GM12874 (cell line): ENCODE data around the gene EDC4.

Experiments
- TF ChIP-seq, protein P1 (sequence below): IDR thresholded peaks from 2 replicates; pipeline ENCODE4 v1.5.1; 2011; ENCODE audit warnings: low read depth, mild to moderate bottlenecking, control low read depth, low read length, moderate library complexity; ENCODE audit not compliant: insufficient read depth

EDC4 gene

DNA sequence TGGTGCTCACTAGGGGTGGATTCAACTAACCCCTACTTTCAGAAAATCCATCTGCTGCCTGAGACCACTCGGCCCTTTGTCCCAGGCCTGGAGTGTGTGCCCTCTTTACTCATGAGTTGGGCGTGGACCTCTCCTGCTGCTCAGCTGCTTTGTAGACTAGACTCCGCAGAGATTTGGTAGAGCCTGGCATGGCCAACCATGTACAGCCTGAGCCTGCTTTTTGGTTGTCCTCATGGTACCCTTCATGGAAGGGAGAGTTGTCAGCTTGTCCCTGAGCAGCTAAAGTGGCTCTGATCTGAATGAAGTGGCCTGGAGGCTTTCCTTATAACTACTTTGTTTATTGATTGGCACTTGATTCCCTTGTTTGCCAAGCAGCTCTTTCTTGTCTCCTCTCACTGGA lies 1.5 kb downstream of the EDC4 start:
- TF ChIP-seq, protein P1, sequence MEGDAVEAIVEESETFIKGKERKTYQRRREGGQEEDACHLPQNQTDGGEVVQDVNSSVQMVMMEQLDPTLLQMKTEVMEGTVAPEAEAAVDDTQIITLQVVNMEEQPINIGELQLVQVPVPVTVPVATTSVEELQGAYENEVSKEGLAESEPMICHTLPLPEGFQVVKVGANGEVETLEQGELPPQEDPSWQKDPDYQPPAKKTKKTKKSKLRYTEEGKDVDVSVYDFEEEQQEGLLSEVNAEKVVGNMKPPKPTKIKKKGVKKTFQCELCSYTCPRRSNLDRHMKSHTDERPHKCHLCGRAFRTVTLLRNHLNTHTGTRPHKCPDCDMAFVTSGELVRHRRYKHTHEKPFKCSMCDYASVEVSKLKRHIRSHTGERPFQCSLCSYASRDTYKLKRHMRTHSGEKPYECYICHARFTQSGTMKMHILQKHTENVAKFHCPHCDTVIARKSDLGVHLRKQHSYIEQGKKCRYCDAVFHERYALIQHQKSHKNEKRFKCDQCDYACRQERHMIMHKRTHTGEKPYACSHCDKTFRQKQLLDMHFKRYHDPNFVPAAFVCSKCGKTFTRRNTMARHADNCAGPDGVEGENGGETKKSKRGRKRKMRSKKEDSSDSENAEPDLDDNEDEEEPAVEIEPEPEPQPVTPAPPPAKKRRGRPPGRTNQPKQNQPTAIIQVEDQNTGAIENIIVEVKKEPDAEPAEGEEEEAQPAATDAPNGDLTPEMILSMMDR, result no peak

DNA sequence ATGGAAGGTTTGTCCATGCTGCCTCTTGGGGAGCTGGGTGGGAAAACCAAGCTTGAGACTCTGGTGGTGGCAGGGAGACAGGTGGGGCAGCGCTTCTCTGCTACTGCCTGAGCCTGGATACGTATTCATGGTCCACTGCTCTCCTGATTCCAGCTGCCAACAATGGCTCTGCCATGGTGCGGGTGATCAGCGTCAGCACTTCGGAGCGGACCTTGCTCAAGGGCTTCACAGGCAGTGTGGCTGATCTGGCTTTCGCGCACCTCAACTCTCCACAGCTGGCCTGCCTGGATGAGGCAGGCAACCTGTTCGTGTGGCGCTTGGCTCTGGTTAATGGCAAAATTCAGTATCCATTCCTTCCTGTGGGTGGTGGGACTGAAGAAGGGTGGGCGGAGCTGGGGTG lies 4.2 kb downstream of the EDC4 start:
- TF ChIP-seq, protein P1, result no peak

DNA sequence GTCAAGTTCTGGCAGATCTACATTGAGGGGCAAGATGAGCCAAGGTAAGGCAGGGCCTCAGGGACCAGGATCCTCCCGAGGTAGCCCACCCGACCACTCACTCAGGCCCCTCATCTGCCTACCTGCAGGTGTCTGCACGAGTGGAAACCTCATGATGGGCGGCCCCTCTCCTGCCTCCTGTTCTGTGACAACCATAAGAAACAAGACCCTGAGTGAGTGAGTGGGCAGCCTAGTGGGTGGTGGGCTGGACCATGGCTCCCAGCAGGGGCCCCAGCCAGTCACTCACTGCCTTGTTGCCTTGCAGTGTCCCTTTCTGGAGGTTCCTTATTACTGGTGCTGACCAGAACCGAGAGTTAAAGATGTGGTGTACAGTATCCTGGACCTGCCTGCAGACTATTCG lies 5.4 kb downstream of the EDC4 start:
- TF ChIP-seq, protein P1, result no peak

DNA sequence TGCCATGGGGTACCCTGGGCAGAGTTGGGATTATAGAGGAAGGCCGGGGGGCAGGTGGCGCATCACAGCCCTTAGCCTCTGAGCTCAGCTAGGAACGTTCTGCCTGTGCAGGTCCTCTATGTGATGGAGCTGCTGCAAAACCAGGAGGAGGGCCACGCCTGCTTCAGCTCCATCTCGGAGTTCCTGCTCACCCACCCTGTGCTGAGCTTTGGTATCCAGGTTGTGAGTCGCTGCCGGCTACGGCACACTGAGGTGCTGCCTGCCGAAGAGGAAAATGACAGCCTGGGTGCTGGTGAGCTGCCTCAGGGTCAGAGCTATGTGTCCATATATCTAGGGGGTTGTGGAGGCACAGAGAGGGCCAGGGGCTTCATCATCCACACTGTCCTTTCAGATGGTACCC lies 6.0 kb downstream of the EDC4 start:
- TF ChIP-seq, protein P1, result no peak

DNA sequence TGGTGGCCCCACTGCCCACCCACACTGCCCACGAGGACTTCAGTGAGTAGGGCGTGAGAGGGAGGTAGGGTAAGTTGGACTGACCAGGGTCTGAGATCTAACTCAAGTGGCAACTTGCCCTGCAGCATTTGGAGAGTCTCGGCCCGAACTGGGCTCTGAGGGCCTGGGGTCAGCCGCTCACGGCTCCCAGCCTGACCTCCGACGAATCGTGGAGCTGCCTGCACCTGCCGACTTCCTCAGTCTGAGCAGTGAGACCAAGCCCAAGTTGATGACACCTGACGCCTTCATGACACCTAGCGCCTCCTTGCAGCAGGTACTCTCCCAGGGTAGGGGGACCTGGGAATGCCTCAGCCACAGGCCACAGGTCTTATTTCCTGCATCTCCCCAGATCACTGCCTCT lies 6.6 kb downstream of the EDC4 start:
- TF ChIP-seq, protein P1, result no peak

DNA sequence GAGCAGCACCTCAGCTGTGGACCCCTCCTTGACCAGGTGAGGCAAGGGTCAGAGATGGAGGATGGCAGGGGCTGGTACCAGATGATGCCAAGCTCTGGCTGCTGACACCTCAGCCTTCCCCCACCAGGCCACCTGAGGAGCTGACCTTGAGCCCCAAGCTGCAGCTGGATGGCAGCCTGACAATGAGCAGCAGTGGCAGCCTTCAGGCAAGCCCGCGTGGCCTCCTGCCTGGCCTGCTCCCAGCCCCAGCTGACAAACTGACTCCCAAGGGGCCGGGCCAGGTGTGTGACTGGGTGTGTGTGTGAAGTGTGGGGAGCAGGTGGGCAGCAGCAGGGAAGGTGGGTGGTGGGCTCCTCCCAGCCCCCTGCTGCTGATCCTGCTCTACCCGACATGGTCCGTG lies 7.1 kb downstream of the EDC4 start:
- TF ChIP-seq, protein P1, result no peak

DNA sequence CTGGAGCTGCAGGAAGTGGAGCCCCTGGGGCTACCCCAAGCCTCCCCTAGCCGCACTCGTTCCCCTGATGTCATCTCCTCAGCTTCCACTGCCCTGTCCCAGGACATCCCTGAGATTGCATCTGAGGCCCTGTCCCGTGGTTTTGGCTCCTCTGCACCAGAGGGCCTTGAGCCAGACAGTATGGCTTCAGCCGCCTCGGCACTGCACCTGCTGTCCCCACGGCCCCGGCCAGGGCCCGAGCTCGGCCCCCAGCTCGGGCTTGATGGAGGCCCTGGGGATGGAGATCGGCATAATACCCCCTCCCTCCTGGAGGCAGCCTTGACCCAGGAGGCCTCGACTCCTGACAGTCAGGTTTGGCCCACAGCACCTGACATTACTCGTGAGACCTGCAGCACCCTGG lies 7.7 kb downstream of the EDC4 start:
- TF ChIP-seq, protein P1, result no peak
